ENCODE data around the gene CDH4. TPM values are rescaled to one million over a fixed set of nuclear protein-coding genes. Genes with fewer than 3 reads are reported as not detected.

CDH4 gene
- total and polyA plus RNA-seq, 2 donors (not counting 1 experiment from before 2014, with no cell fraction given) = not detected

GRCh38 chr20:61600016-61600415, 348.0 kb downstream of the CDH4 start:
- no peaks in the 10 kb centered on the region for H3K27me3 Mint-ChIP-seq
- no peak overlapping the region for H3K4me3 Mint-ChIP-seq
- Histone ChIP-seq H3K36me3 (replicated peaks in 1 of 2; ENCODE audit: control extremely low read depth in 1 of 2, control insufficient read depth in 1 of 2, extremely low read depth in 1 of 2, insufficient read depth in 2 of 2, low read length in 1 of 2) (no peaks in the 10 kb centered on the region), H3K4me1 (ENCODE audit: control insufficient read depth in 2 of 2, insufficient read depth in 2 of 2, low read length in 2 of 2) (no peaks in the 10 kb centered on the region), H3K9ac (ENCODE audit: low read length) (no peak overlapping the region), H3K27me3 (replicated peaks in 1 of 4; ENCODE audit: control extremely low read depth in 1 of 4, control insufficient read depth in 3 of 4, insufficient read depth in 4 of 4, low read length in 3 of 4) (no peaks in the 10 kb centered on the region), H3K4me3 (ENCODE audit: control extremely low read depth in 1 of 5, extremely low read depth in 1 of 5, insufficient read depth in 1 of 5, low read depth in 2 of 5, low read length in 4 of 5) (no peak overlapping the region), H3K9me3 (ENCODE audit: control extremely low read depth in 1 of 3, control insufficient read depth in 2 of 3, insufficient read depth in 1 of 3, low read length in 2 of 3) (peaks cover 0 to 93% (median 3%) of the 10 kb centered on the region in 3 donors), H3K4me2 (replicated peaks; ENCODE audit: low read depth, low read length, poor library complexity, severe bottlenecking) (no peak overlapping the region), H2AFZ (ENCODE audit: insufficient read depth, low read depth, low read length, poor library complexity, severe bottlenecking) (no peak overlapping the region), H4K20me1 (ENCODE audit: control insufficient read depth, insufficient read depth, low read length, poor library complexity, severe bottlenecking) (no peaks in the 10 kb centered on the region), H3K79me2 (ENCODE audit: control insufficient read depth, insufficient read depth, low read length) (no peaks in the 10 kb centered on the region), H3K27ac (ENCODE audit: low read length in 2 of 2) (no peak overlapping the region)
- DNase-seq = no peak
- CTCF ChIA-PET = no interaction called here
- POLR2A ChIA-PET = no interaction called here
- peaks cover 8% of the 10 kb centered on the region for H3K9me3 Mint-ChIP-seq (ENCODE audit: insufficient read depth)
- TF ChIP-seq CTCF (IDR thresholded peaks at IDR 0.05) (no peak), EZH2 (IDR thresholded peaks at IDR 0.05; ENCODE audit: borderline replicate concordance, insufficient read depth, low read depth, low read length, poor library complexity, severe bottlenecking) (no peak)
- intact Hi-C loops (cut with micrococcal nuclease) = no loop called here
- WGBS (ENCODE audit: insufficient coverage) = 94% methylated on average over 13 of the region's 16 CpGs
- ATAC-seq (ENCODE audit: low read depth) = no peak
- no peak overlapping the region for H3K27ac Mint-ChIP-seq
- no peaks in the 10 kb centered on the region for H3K4me1 Mint-ChIP-seq

GRCh38 chr20:61601361-61601760, 349.3 kb downstream of the CDH4 start:
- Mint-ChIP-seq H3K4me3 (no peak overlapping the region), H3K4me1 (no peaks in the 10 kb centered on the region), H3K27ac (no peak overlapping the region), H3K9me3 (ENCODE audit: insufficient read depth) (peaks cover 9% of the 10 kb centered on the region), H3K27me3 (no peaks in the 10 kb centered on the region)
- H3K27ac ChIP-seq (ENCODE audit: low read length in 2 of 2) = no peak overlapping the region
- no peak overlapping the region for H3K9ac ChIP-seq (ENCODE audit: low read length)
- no peaks in the 10 kb centered on the region for H3K79me2 ChIP-seq (ENCODE audit: control insufficient read depth, insufficient read depth, low read length)
- H2AFZ ChIP-seq (ENCODE audit: insufficient read depth, low read depth, low read length, poor library complexity, severe bottlenecking) = no peak overlapping the region
- H3K36me3 ChIP-seq (replicated peaks in 1 of 2; ENCODE audit: control extremely low read depth in 1 of 2, control insufficient read depth in 1 of 2, extremely low read depth in 1 of 2, insufficient read depth in 2 of 2, low read length in 1 of 2) = no peaks in the 10 kb centered on the region
- POLR2A ChIA-PET = no interaction called here
- H3K4me1 ChIP-seq (ENCODE audit: control insufficient read depth in 2 of 2, insufficient read depth in 2 of 2, low read length in 2 of 2) = no peaks in the 10 kb centered on the region
- H3K9me3 ChIP-seq (ENCODE audit: control extremely low read depth in 1 of 3, control insufficient read depth in 2 of 3, insufficient read depth in 1 of 3, low read length in 2 of 3) = peaks cover 0 to 85% (median 0%) of the 10 kb centered on the region in 3 donors
- 86% methylated on average over 11 of the region's 12 CpGs for WGBS (ENCODE audit: insufficient coverage)
- no peak overlapping the region for H3K4me3 ChIP-seq (ENCODE audit: control extremely low read depth in 1 of 5, extremely low read depth in 1 of 5, insufficient read depth in 1 of 5, low read depth in 2 of 5, low read length in 4 of 5)
- H3K27me3 ChIP-seq (replicated peaks in 1 of 4; ENCODE audit: control extremely low read depth in 1 of 4, control insufficient read depth in 3 of 4, insufficient read depth in 4 of 4, low read length in 3 of 4) = no peaks in the 10 kb centered on the region
- no peak overlapping the region for H3K4me2 ChIP-seq (replicated peaks; ENCODE audit: low read depth, low read length, poor library complexity, severe bottlenecking)
- intact Hi-C loops (cut with micrococcal nuclease) = no loop called here
- no peak for ATAC-seq (ENCODE audit: low read depth)
- CTCF ChIA-PET = no interaction called here
- no peaks in the 10 kb centered on the region for H4K20me1 ChIP-seq (ENCODE audit: control insufficient read depth, insufficient read depth, low read length, poor library complexity, severe bottlenecking)
- DNase-seq = no peak
- no peak for TF ChIP-seq EZH2 (IDR thresholded peaks at IDR 0.05; ENCODE audit: borderline replicate concordance, insufficient read depth, low read depth, low read length, poor library complexity, severe bottlenecking)
- no peak for TF ChIP-seq CTCF (IDR thresholded peaks at IDR 0.05)

Measured in B cell (primary cell).